Stimulated activated CD4-positive, alpha-beta T cell treated with anti-CD3 and anti-CD28 coated beads, Interleukin-2, amount 100 ng/mL, for 24 hours (primary cell): ENCODE results near the gene EXPH5.

Source experiments
- DNase-seq, 2 donors: peaks; one replicate each; pipeline ENCODE4 v3.0.0-alpha.2; 2020

EXPH5 gene

DNA sequence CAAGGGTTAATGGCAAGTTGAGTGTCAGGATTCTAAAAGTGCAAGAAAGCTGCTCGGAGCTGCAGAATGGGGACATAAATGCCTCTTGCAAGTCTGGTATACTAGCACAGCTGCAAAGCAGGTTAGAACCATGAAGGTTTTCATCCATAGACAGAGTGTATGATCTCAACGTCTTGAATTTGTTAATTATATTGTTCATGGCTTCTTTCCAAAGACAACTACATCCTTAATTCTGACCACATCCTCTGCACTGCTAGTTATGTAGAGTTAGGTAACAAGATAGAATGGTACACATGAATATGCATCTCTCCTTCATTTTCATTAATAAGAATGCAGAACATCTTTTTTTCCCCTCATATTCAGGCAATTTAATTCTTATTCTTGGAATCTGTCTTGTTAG, 34.2 kb downstream of the EXPH5 start:
- no peak for DNase-seq

- DNase-seq: no peak
These were observed 35.3 kb downstream of the EXPH5 start for GRCh38 chr11:108558222-108558621.

- no peak for DNase-seq
These were observed 37.5 kb downstream of the EXPH5 start for GRCh38 chr11:108556019-108556418.

DNA sequence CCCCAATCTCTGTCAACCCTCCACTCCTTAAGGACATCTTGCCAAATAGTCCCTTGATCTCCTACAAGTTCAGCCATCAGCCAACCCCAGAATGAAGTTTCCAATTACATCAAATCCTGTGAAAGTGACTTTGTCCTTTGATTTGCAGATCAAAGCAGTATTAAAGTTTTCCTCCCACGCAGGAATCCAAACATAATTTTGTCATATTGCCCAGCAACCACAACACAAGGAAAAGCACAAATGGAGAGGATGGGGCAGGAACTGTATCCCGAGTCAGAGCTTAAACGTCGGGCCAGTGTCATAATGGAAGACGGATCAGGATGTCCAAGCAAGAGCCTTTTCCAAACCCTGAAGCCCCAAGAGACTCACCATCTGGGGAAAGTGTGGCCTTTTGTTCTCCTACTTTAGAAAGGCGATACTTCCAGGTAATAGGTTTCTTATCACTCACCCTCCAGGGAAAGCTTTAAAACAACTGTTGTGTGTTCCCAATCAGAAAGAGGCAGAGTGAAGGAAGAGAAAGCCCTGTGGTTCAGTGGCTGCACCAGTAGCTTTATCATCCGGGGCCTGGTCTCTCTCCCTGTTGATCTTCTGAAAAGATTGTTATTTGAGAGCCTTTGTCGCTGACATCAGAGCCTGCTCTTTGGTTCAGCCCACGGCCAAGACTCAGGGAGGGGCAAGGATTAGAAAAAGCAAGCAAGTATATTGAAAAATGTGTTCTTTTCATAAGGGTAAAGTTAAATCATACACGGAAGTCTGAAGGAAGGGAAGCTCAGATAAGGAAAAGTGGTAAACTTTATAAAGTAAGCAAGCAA, 41.7 kb downstream of the EXPH5 start:
- DNase-seq: no peak

GRCh38 chr11:108549319-108549885, 44.2 kb downstream of the EXPH5 start:
- no peak for DNase-seq

- no peak for DNase-seq
These were observed 47.6 kb downstream of the EXPH5 start for GRCh38 chr11:108545909-108546501.

DNA sequence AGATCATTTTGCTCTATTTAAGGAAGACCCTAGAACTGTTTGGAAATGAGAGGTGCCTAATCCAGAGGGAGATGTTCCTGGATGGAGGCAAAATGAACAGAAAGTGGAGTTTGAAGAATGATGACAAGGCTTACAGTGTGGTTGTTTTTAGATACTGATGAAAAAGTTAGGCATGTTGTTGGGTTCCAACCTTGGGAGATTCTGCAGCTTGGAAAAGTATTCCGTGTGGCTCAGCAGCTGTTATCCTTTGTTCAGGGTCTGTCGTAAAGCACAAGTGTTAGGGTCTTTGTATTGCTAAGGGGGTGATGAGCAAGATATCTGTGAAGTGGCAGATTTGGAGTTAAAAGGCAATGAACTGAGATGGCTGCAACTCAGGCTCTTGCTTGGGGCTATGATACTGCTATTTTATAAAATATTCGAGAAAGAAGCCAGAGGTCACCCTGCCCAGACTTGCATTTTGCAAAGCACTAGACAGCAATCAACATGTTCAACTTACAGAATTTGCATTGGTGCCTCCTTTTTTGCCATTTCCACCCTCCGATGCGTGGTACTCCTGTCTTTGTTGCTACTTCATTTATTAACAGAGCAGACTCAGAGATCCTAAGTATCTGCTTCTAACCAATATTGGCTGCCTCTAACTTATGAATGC, 50.1 kb downstream of the EXPH5 start:
- DNase-seq: no peak

DNA sequence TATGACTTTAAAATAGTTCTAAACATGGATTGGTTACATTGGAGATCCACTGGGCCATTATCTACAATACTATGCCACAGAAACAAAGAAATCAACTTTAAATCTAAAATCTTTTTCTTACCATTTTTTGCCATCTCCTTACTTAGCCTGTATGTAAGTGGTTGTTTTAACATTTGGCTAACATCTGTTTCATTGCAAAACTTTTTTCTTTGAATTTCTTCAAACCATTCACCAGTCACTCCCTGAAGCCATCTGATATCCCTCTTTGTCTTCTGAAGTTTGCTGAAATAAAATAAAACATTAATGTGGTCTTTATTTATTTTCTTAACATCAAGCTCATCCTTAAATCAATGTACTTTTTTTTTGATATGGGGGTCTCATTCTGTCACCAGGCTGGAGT, 52.0 kb downstream of the EXPH5 start:
- no peak for DNase-seq

DNA sequence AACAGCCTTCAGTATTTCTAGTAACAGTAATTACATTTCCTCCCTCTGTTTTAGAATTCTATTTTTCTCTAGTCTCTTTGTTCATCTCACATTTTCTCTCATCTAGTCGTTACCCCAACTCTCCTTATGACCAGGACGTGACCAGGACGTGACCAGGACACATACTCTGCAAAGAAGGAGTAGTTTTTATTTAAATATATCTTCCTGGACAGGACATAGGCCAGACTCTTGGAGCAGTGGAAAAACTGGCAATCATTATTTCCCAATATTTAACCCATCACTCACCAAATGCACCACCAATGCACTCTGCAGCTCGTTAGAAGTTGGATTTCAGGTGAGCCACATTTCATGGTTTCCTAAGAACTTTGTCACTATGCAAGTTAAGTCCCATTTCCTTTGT, 55.1 kb downstream of the EXPH5 start:
- no peak for DNase-seq

GRCh38 chr11:108538022-108538424, 55.5 kb downstream of the EXPH5 start:
- no peak for DNase-seq

DNA sequence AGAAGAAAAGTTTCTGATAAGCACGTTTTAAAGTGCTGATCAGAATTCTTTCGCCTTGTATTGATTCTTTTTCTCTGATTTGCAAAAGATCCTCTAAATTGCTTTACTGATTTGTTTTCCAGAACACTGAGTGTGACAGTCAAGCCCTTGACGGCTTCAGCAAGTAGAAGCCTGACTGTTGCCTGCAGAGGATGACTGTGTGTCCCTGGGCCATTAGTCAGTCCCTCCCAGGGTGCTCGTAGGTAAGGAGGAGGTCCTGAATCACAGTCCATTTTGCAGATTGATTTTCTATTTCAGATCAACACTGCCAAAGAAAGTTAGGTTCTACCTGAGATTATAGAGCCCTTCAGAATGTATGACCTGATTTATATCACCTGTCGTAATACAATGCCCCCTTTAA, 56.8 kb downstream of the EXPH5 start:
- no peak for DNase-seq

- no peak for DNase-seq
These were observed 58.1 kb downstream of the EXPH5 start for GRCh38 chr11:108535384-108535955.

DNA sequence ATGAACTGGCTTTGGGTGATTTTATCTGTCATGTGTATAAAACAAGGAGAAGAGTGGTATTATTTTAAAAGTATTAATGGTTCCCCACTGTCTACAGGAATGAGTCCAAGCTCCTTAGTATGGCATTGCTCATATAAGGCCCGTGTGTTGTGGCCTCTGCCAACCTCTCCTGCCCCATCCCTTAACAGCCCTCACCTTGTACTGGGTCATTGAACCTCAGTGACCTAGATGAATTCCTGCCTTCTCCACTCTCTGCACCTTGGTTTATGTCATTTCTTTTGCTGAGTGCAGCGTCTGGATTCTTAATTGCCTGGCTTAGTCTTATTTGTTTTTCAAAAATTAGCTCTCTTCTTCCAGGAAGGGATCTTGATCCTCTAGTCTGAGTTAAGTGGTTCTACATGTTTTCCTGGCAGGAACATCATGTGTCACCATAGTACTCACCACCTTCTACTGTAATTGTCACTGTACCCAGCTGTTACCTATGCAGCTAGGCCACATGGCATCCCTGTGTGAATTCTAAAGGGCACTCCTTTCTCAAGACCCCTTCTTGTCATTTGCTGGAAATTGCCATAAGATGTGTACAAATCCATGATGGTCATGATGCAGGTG, 59.2 kb downstream of the EXPH5 start:
- DNase-seq: no peak

- no peak for DNase-seq
These were observed 63.1 kb downstream of the EXPH5 start for GRCh38 chr11:108530426-108530825.

GRCh38 chr11:108527382-108527781, 66.2 kb downstream of the EXPH5 start:
- no peak for DNase-seq

DNA sequence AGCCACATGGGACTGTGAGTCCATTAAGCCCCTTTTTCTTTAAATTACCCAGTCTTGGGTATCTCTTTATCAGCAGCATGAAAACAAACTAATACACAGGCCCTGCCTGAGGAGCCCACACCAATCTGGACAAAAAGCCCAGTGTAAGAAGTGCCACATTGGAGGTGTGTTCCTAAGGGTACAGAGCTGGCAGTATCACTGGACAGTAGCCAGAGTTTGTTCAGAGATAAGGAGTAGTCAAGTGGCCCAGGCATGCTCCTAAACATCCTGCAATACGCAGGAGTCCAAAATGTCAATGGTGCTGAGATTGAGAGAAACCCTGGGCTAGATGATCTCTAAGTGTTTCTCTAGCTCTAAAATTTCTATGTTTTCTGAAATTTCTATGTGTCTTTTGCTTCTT, 68.4 kb downstream of the EXPH5 start:
- no peak for DNase-seq

GRCh38 chr11:108524422-108524821, 69.1 kb downstream of the EXPH5 start:
- no peak for DNase-seq

- DNase-seq: no peak
These were observed 71.2 kb downstream of the EXPH5 start for GRCh38 chr11:108522318-108522717.

DNA sequence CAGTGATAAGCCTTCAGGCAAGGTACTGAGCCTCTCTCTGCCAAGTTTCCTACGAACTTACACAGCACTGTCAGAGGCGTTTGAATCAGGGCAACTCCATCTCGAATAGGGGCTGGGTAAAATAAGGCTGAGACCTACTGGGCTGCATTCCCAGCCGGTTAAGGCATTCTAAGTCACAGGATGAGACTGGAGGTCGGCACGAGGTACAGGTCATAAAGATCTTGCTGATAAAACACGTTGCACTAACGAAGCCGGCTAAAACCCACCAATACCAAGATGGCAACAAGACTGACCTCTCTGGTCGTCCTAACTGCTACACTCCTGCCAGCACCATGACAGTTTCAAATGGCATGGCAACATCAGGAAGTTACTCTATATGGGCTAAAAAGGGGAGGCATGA, 75.0 kb downstream of the EXPH5 start:
- no peak for DNase-seq

DNA sequence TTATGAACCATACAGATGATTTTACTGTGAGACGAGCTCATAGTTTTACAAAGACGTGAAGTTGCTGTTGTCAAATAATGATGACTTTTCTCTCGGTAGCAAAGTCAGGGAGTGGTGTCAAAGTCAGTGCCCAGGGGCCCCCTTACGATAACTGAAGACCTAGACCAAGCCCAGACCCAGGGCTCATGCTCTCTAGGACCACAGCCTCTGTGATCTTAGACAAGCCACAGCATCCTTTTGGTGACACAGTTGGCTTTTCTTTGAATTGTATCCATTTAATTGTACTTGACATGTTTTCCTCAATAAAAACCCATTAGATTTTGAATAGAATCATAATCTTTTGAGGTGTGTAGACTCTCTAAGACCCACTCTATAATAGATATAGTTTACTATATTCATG, 77.4 kb downstream of the EXPH5 start:
- no peak for DNase-seq

DNA sequence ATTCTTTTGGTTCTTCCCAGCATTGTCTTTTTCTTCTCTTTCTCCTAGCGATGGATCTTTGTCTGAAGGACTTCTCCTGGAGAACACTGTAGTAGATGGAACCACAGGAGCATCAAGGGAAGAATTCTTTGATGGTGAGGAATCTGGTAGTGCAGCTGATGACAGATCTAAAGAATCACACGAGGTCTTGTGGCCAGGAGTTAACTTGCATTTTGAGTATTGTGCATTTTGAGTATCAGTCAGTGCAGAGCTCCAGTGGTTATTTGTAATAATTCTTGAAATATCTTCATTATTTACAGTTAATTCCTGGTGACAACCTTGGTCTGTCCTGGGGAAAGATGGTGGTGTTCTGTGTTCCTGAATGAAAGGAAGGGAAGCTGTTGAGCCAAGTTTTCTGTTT, 80.9 kb downstream of the EXPH5 start:
- no peak for DNase-seq

DNA sequence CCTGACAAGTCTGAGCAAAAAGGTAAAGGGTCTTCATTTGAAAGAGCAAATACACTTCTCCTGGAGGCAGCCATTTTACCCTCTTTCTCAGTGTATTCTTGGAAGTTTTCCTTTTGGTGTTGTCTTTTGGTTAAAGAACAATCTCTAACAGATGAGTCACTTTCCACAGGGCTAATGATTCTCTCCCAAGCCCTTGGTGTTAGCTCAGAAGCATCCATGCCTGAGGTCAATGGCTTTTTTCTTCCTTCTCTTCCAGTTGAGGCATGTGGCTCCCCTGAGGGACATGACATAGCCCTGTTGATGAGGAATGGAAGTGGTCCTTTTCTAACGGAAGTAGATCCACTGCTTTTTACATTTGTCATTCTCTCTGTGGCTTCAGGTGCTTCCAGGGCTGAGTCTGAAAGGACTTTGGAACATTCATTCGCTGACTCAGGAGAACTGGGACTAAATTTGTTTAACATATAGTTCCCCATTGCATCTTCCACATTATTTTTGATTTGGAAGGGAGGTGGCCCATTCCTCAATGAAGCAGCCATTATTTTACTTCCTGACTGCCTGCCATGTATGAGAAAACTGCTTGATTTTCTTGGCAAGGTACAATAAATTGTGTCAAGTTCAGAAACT, 81.6 kb downstream of the EXPH5 start:
- no peak for DNase-seq
